ENCODE data around the gene TBC1D2. TPM values are rescaled to one million over a fixed set of nuclear protein-coding genes. Genes with fewer than 3 reads are reported as not detected.

TBC1D2 gene
- total RNA-seq, 1 experiment from 2014 or later = 11.1 TPM

- POLR2A ChIA-PET = interaction anchor here (0.5 kb wide), 1 partner anchor 237 kb away, joined by 5 read pairs; no protein-coding TSS in a partner anchor
- H3K4me3 Mint-ChIP-seq = no peak overlapping the region
- ATAC-seq (no peak), DNase-seq (ENCODE audit: low spot score) (no peak)
- no peaks in the 10 kb centered on the region for H3K9me3 Mint-ChIP-seq
- peaks cover 52% of the 10 kb centered on the region for H3K4me1 Mint-ChIP-seq
- CTCF ChIA-PET = interaction anchor here (0.9 kb wide), 1 partner anchor 12 kb away, joined by 3 read pairs; no protein-coding TSS in a partner anchor
- TF ChIP-seq ZNF671 (CRISPR knock-in tag; IDR thresholded peaks at IDR 0.05) (no peak), FOXK1 (CRISPR knock-in tag; IDR thresholded peaks at IDR 0.05) (no peak), AR (CRISPR knock-in tag; IDR thresholded peaks at IDR 0.05) (no peak), ATF6 (CRISPR knock-in tag; IDR thresholded peaks at IDR 0.05) (no peak), ARID4B (CRISPR knock-in tag; IDR thresholded peaks at IDR 0.05; ENCODE audit: borderline replicate concordance) (no peak), E2F1 (CRISPR knock-in tag; IDR thresholded peaks at IDR 0.05) (no peak), MXD4 (CRISPR knock-in tag; IDR thresholded peaks at IDR 0.05; ENCODE audit: borderline replicate concordance) (no peak), TEAD1 (CRISPR knock-in tag; IDR thresholded peaks at IDR 0.05) (no peak), NFATC4 (CRISPR knock-in tag; IDR thresholded peaks at IDR 0.05) (no peak), CDX4 (CRISPR knock-in tag; IDR thresholded peaks at IDR 0.05; ENCODE audit: borderline replicate concordance) (no peak), CBFB (CRISPR knock-in tag; IDR thresholded peaks at IDR 0.05; ENCODE audit: low read depth) (no peak), ZNF416 (CRISPR knock-in tag; IDR thresholded peaks at IDR 0.05) (no peak), HMGXB4 (CRISPR knock-in tag; IDR thresholded peaks at IDR 0.05) (no peak), IRF2 (CRISPR knock-in tag; IDR thresholded peaks at IDR 0.05; ENCODE audit: borderline replicate concordance, low read depth) (no peak)
- no peak overlapping the region for H3K27ac Mint-ChIP-seq
- no peaks in the 10 kb centered on the region for H3K36me3 Mint-ChIP-seq
- no peaks in the 10 kb centered on the region for H3K27me3 Mint-ChIP-seq (ENCODE audit: low read depth)
These were observed 76.3 kb downstream of the TBC1D2 start for GRCh38 chr9:98178874-98179850.

All from WTC11 (cell line).